Hypothalamus (tissue), 51 donors: ENCODE results near the gene MTFR2.
A peak's percentile ranks its signal among the peaks of the same experiment; 100 is the strongest.

Experiments
- DNase-seq, 51 donors: peaks; one replicate each; lab custom pipeline; 2025; lab: John Stamatoyannopoulos, UW

Gene MTFR2

GRCh38 chr6:136189104-136189503, 61.0 kb downstream of the MTFR2 start:
- DNase-seq: no peak

- DNase-seq: peak in 1 of 51 donors; percentile 7
Measured at GRCh38 chr6:136188486-136188885, 61.6 kb downstream of the MTFR2 start.

- DNase-seq: no peak
Measured at GRCh38 chr6:136186363-136186762, 63.7 kb downstream of the MTFR2 start.

GRCh38 chr6:136184738-136185137, 65.4 kb downstream of the MTFR2 start:
- no peak for DNase-seq

GRCh38 chr6:136181861-136182260, 68.2 kb downstream of the MTFR2 start:
- DNase-seq: no peak

GRCh38 chr6:136181512-136181833, 68.6 kb downstream of the MTFR2 start:
- no peak for DNase-seq
